GM12872 (cell line): Measurements from ENCODE around the gene BUD23.

ENCODE experiments used
- TF ChIP-seq, protein P1 (sequence below): IDR thresholded peaks from 3 replicates; pipeline ENCODE4 v1.5.1; 2011; ENCODE audit warnings: low read depth, mild to moderate bottlenecking, low read length, moderate library complexity; ENCODE audit not compliant: insufficient read depth

Gene BUD23

DNA sequence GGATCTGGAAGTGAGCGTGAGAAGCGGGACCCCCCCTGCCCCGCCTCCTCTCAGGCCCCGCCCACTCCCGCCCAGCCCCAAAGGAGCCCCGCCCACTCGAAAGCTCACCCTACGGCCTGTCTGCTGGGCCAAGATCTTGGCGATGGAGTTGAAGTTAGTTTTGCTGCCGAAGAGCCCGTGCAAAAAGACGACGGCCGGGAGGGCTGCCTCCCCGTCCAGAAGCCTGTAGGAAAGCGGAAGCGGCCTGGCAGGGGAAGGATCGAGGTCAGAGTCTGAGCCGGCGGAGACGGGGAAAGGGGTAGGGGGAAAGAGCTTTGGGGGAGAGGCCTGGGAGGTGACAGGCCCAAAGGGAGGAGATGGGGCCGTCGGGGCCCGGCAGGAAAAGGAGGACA lies 54.8 kb downstream of the BUD23 start:
- TF ChIP-seq, protein P1, sequence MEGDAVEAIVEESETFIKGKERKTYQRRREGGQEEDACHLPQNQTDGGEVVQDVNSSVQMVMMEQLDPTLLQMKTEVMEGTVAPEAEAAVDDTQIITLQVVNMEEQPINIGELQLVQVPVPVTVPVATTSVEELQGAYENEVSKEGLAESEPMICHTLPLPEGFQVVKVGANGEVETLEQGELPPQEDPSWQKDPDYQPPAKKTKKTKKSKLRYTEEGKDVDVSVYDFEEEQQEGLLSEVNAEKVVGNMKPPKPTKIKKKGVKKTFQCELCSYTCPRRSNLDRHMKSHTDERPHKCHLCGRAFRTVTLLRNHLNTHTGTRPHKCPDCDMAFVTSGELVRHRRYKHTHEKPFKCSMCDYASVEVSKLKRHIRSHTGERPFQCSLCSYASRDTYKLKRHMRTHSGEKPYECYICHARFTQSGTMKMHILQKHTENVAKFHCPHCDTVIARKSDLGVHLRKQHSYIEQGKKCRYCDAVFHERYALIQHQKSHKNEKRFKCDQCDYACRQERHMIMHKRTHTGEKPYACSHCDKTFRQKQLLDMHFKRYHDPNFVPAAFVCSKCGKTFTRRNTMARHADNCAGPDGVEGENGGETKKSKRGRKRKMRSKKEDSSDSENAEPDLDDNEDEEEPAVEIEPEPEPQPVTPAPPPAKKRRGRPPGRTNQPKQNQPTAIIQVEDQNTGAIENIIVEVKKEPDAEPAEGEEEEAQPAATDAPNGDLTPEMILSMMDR: no peak

DNA sequence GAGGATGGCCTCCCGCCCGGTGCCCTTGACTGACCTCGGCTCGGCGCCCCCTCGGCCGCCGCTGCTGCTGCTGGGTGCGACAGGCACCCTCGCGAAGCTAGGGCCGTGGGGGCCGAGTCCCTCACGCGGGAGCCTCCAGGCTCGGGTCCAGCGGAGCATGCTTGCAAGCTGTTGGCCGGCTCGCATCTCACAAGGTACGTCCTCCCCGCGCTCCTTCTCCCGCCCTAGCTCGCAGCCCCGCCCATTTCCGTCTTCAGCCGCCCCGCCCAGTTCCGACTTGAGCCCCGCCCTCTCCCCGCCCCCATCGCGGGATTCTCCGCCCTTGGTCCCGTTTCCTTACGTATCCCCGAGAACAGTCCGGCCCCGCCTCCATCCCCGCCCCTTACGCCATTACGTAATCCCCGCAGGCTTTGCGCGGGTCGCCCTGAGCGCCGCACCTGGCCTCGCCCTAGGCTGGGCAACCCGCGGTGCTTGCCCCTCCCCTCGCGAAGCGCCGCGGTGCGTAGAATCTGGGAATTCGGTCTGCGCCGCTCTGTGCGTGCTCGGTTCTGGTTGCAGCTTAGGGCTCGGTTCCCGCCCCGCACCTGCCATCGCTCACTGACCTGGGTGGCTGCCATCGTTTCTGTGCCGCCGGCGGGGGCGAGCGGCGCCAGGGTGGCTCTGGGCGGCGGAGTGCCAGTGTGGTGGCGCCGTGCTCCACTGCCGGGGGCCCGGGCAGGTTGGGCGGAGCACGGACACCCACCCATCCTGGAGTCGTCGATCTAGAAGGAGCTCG lies 55.4 kb downstream of the BUD23 start, which contains the start of gene ABHD11:
TSS of gene ABHD11 (minus strand) at position 191 of the 775 bp plus-strand sequence. CDS start at position 159, 32 bp downstream.
- TF ChIP-seq, protein P1: no peak

DNA sequence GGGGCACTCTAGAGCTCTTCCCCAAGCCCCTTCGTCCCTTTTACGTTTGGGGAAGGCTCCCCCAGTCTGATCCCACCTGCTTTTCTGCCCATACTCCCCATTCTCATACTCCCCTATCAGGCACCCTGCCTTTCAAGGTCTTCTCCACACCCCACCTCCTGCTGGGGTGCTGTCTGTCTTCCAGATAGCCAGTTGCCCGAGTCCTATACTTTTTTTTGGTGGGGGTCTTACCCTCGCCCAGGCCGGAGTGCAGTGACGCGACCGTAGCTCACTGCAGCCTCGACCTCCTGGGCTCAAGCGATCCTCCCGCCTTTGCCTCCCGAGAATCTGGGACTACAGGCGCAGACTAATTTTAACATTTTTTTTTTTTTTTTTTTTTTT lies 56.0 kb downstream of the BUD23 start:
- TF ChIP-seq, protein P1: no peak

DNA sequence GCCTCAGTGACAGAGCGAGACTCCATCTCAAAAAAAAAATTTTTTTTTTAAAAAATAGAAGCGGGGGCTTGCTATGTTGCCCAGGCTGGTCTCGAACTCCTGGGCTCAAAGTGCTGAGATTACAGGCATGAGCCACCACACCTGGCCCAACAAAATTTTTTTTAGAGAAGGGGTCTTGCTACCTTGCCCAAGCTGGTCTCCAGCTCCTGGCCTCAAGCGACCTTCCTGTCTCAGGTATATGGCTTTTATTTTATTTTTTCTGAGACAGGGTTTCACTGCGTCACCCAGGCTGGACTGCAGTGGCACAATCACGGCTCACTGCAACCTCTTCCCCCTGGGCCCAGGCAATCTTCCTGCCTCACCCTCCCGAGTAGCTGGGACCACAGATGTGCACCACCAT lies 56.8 kb downstream of the BUD23 start:
- TF ChIP-seq, protein P1: no peak

DNA sequence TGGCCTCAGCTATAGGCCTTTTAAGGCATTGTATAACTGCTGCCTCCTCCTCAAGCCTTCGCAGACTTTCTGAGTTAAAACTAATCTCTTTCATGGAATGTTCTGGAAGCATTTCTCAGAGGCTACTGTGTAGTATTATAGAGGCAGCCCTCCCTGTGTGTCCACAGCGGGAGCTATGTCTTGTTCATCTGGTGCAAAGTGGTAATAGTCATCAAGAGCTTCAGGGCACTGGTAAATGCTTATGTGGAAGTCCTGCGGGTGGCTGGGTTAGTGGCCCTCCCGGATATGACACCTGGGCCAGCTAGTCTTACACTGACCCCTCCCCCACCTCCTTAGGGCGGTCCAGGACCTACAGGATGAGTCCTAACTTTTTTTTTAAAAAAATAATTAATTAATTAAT lies 57.4 kb downstream of the BUD23 start:
- TF ChIP-seq, protein P1: no peak

DNA sequence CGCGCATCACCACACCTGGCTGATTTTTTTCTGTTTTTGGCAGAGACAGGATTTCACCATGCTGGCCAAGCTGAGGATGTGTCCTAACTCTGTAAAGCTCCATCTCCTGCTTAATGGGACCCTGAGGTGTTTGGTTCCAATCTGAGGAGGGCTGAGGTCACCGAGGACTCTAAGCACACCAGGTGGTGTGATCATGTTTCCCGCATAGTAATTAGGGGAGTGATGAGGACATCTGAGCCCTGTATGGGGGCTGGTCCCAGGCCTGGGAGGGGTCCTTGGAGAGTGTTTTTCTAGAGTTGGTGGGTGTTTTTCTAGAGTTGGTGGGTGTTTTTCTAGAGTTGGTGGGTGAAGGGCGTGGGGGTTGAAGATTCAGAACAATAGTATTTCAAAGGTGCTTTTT lies 58.2 kb downstream of the BUD23 start:
- TF ChIP-seq, protein P1: no peak

DNA sequence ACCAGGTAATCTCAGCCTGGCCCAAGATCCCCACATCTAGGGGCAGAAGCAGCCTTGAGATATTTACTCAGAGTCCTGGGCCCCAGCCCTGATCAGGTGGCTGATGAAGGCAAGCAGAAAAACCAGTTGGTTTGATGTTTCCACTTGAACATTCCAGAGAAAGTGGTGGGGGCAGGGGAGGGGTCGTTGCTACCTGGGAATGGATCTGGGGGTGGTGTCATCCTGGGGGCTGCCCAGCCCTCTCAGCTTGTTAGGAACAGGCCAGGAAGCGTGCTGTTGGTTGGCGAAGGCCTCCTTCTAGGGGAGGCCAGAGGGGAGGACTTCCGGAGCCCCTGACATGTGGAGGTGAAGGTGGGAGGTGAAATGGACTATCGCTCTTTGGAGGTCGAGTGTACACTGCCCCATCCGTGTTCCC lies 58.9 kb downstream of the BUD23 start:
- TF ChIP-seq, protein P1: no peak
